ENCODE results near the gene SCARF2. TPM values are rescaled to one million over a fixed set of nuclear protein-coding genes. Genes with fewer than 3 reads are reported as not detected.
"Not testable (repeated sequence)": the region's sequence is repeated elsewhere in the genome, so short reads cannot be mapped to it uniquely, and the experiment has no call there.

Gene SCARF2
- total and polyA plus RNA-seq, 2 donors (not counting 1 experiment from before 2014, with no cell fraction given), result 0.86 to 1.3 TPM

GRCh38 chr22:20479612-20480196 lies 42.1 kb upstream of the SCARF2 start:
- intact Hi-C loops (cut with micrococcal nuclease), result no loop called here
- Histone ChIP-seq H3K27ac (ENCODE audit: low read length in 2 of 2) (no peak overlapping the region), H3K9me3 (ENCODE audit: control extremely low read depth in 1 of 3, control insufficient read depth in 2 of 3, insufficient read depth in 1 of 3, low read length in 2 of 3) (no peaks in the 10 kb centered on the region), H4K20me1 (ENCODE audit: control insufficient read depth, insufficient read depth, low read length, poor library complexity, severe bottlenecking) (peaks cover 9% of the 10 kb centered on the region), H3K4me2 (replicated peaks; ENCODE audit: low read depth, low read length, poor library complexity, severe bottlenecking) (no peak overlapping the region), H3K79me2 (ENCODE audit: control insufficient read depth, insufficient read depth, low read length) (peaks cover 14% of the 10 kb centered on the region), H3K9ac (ENCODE audit: low read length) (no peak overlapping the region), H3K4me1 (ENCODE audit: control insufficient read depth in 2 of 2, insufficient read depth in 2 of 2, low read length in 2 of 2) (no peaks in the 10 kb centered on the region), H3K36me3 (replicated peaks in 1 of 2; ENCODE audit: control extremely low read depth in 1 of 2, control insufficient read depth in 1 of 2, extremely low read depth in 1 of 2, insufficient read depth in 2 of 2, low read length in 1 of 2) (peaks cover 0 to 8% of the 10 kb centered on the region in 2 experiments), H3K4me3 (ENCODE audit: control extremely low read depth in 1 of 5, extremely low read depth in 1 of 5, insufficient read depth in 1 of 5, low read depth in 2 of 5, low read length in 4 of 5) (no peak overlapping the region), H3K27me3 (replicated peaks in 1 of 4; ENCODE audit: control extremely low read depth in 1 of 4, control insufficient read depth in 3 of 4, insufficient read depth in 4 of 4, low read length in 3 of 4) (no peaks in the 10 kb centered on the region), H2AFZ (ENCODE audit: insufficient read depth, low read depth, low read length, poor library complexity, severe bottlenecking) (no peak overlapping the region)
- CTCF ChIA-PET, result no interaction called here
- Mint-ChIP-seq H3K4me3 (no peak overlapping the region), H3K4me1 (no peaks in the 10 kb centered on the region), H3K27me3 (no peaks in the 10 kb centered on the region), H3K27ac (no peak overlapping the region), H3K9me3 (ENCODE audit: insufficient read depth) (no peaks in the 10 kb centered on the region)
- POLR2A ChIA-PET, result no interaction called here
- ATAC-seq (ENCODE audit: low read depth), result no peak
- DNase-seq, result no peak
- no CpG with 5 or more reads among the region's 1 CpG for WGBS (ENCODE audit: insufficient coverage)
- TF ChIP-seq CTCF (IDR thresholded peaks at IDR 0.05) (no peak), EZH2 (IDR thresholded peaks at IDR 0.05; ENCODE audit: borderline replicate concordance, insufficient read depth, low read depth, low read length, poor library complexity, severe bottlenecking) (no peak)

GRCh38 chr22:20478059-20478458 lies 40.4 kb upstream of the SCARF2 start:
- ATAC-seq (ENCODE audit: low read depth); H3K36me3 ChIP-seq (replicated peaks in 1 of 2; ENCODE audit: control extremely low read depth in 1 of 2, control insufficient read depth in 1 of 2, extremely low read depth in 1 of 2, insufficient read depth in 2 of 2, low read length in 1 of 2); H3K4me3 Mint-ChIP-seq; H3K27ac Mint-ChIP-seq; intact Hi-C loops (cut with micrococcal nuclease); H3K27ac ChIP-seq (ENCODE audit: low read length in 2 of 2); H3K4me1 Mint-ChIP-seq; H3K27me3 ChIP-seq (replicated peaks in 1 of 4; ENCODE audit: control extremely low read depth in 1 of 4, control insufficient read depth in 3 of 4, insufficient read depth in 4 of 4, low read length in 3 of 4); H3K9ac ChIP-seq (ENCODE audit: low read length); H3K79me2 ChIP-seq (ENCODE audit: control insufficient read depth, insufficient read depth, low read length); H3K9me3 Mint-ChIP-seq (ENCODE audit: insufficient read depth); H3K4me1 ChIP-seq (ENCODE audit: control insufficient read depth in 2 of 2, insufficient read depth in 2 of 2, low read length in 2 of 2); H3K27me3 Mint-ChIP-seq; H2AFZ ChIP-seq (ENCODE audit: insufficient read depth, low read depth, low read length, poor library complexity, severe bottlenecking); DNase-seq; CTCF ChIA-PET; H4K20me1 ChIP-seq (ENCODE audit: control insufficient read depth, insufficient read depth, low read length, poor library complexity, severe bottlenecking); H3K4me3 ChIP-seq (ENCODE audit: control extremely low read depth in 1 of 5, extremely low read depth in 1 of 5, insufficient read depth in 1 of 5, low read depth in 2 of 5, low read length in 4 of 5); H3K9me3 ChIP-seq (ENCODE audit: control extremely low read depth in 1 of 3, control insufficient read depth in 2 of 3, insufficient read depth in 1 of 3, low read length in 2 of 3); H3K4me2 ChIP-seq (replicated peaks; ENCODE audit: low read depth, low read length, poor library complexity, severe bottlenecking); POLR2A ChIA-PET: not testable (repeated sequence)
- no CpG with 5 or more reads among the region's 6 CpGs for WGBS (ENCODE audit: insufficient coverage)

GRCh38 chr22:20475569-20475968 lies 37.9 kb upstream of the SCARF2 start:
- H3K79me2 ChIP-seq (ENCODE audit: control insufficient read depth, insufficient read depth, low read length); POLR2A ChIA-PET; H3K36me3 ChIP-seq (replicated peaks in 1 of 2; ENCODE audit: control extremely low read depth in 1 of 2, control insufficient read depth in 1 of 2, extremely low read depth in 1 of 2, insufficient read depth in 2 of 2, low read length in 1 of 2); H4K20me1 ChIP-seq (ENCODE audit: control insufficient read depth, insufficient read depth, low read length, poor library complexity, severe bottlenecking); H3K4me1 ChIP-seq (ENCODE audit: control insufficient read depth in 2 of 2, insufficient read depth in 2 of 2, low read length in 2 of 2); ATAC-seq (ENCODE audit: low read depth); intact Hi-C loops (cut with micrococcal nuclease); H3K9ac ChIP-seq (ENCODE audit: low read length); H3K27me3 ChIP-seq (replicated peaks in 1 of 4; ENCODE audit: control extremely low read depth in 1 of 4, control insufficient read depth in 3 of 4, insufficient read depth in 4 of 4, low read length in 3 of 4); H3K27me3 Mint-ChIP-seq; H3K9me3 ChIP-seq (ENCODE audit: control extremely low read depth in 1 of 3, control insufficient read depth in 2 of 3, insufficient read depth in 1 of 3, low read length in 2 of 3); H3K4me2 ChIP-seq (replicated peaks; ENCODE audit: low read depth, low read length, poor library complexity, severe bottlenecking); H3K4me1 Mint-ChIP-seq; H3K4me3 Mint-ChIP-seq; H3K27ac ChIP-seq (ENCODE audit: low read length in 2 of 2); H2AFZ ChIP-seq (ENCODE audit: insufficient read depth, low read depth, low read length, poor library complexity, severe bottlenecking); H3K9me3 Mint-ChIP-seq (ENCODE audit: insufficient read depth); DNase-seq; H3K27ac Mint-ChIP-seq; H3K4me3 ChIP-seq (ENCODE audit: control extremely low read depth in 1 of 5, extremely low read depth in 1 of 5, insufficient read depth in 1 of 5, low read depth in 2 of 5, low read length in 4 of 5): not testable (repeated sequence)
- WGBS (ENCODE audit: insufficient coverage), result 95% methylated on average over 3 of the region's 12 CpGs
- CTCF ChIA-PET, result interaction anchor here (1.6 kb wide), 1 partner anchor 12 kb away, joined by 3 read pairs; no protein-coding TSS in a partner anchor

Measured in B cell (primary cell).